MM.1S (cell line): ENCODE measurements around the gene RGN.
A peak's percentile ranks its signal among the peaks of the same experiment; 100 is the strongest.

Experiments used
- DNase-seq: peaks from one replicate; pipeline ENCODE4 v3.0.0-alpha.2; 2015
- H2AFZ ChIP-seq: fragments of 300-600 bp; sonication (generic); 2 replicates; pipeline ENCODE4 v1.6.0; 2016; ENCODE audit warnings: antibody characterized with exemption, low read length
- H3F3A ChIP-seq: fragments of 300-600 bp; sonication (generic); 2 replicates; pipeline ENCODE4 v1.6.1; 2016; ENCODE audit warnings: mild to moderate bottlenecking, antibody characterized with exemption, low read length, moderate library complexity, mixed read lengths; ENCODE audit not compliant: insufficient read depth
- H3K27ac ChIP-seq: fragments of 300-600 bp; sonication (generic); 2 replicates; pipeline ENCODE4 v1.5.1; 2016; ENCODE audit warnings: mild to moderate bottlenecking, low read length
- H3K27me3 ChIP-seq: fragments of 300-600 bp; sonication (generic); replicated peaks from 2 replicates; pipeline ENCODE4 v1.6.0; 2016; ENCODE audit warnings: low read length; ENCODE audit not compliant: insufficient read depth
- H3K36me3 ChIP-seq: fragments of 300-600 bp; sonication (generic); replicated peaks from 2 replicates; pipeline ENCODE4 v1.6.1; 2016; ENCODE audit warnings: mild to moderate bottlenecking, low read length, mixed read lengths; ENCODE audit not compliant: insufficient read depth
- H3K4me1 ChIP-seq: fragments of 300-600 bp; sonication (generic); 2 replicates; pipeline ENCODE4 v1.6.1; 2016; ENCODE audit warnings: low read length, mixed read lengths
- H3K4me2 ChIP-seq: fragments of 300-600 bp; sonication (generic); 2 replicates; pipeline ENCODE4 v1.6.0; 2016; ENCODE audit warnings: low read depth, low read length
- H3K4me3 ChIP-seq: fragments of 300-600 bp; sonication (generic); 2 replicates; pipeline ENCODE4 v1.5.1; 2016; ENCODE audit warnings: low read length, mixed read lengths
- H3K79me2 ChIP-seq: fragments of 300-600 bp; sonication (generic); 2 replicates; pipeline ENCODE4 v1.6.1; 2016; ENCODE audit warnings: mixed run types, low read length, mixed read lengths
- H3K9ac ChIP-seq: fragments of 300-600 bp; sonication (generic); 2 replicates; pipeline ENCODE4 v1.6.1; 2016; ENCODE audit warnings: low read length, mixed read lengths
- H3K9me2 ChIP-seq: fragments of 300-600 bp; sonication (generic); replicated peaks from 2 replicates; pipeline ENCODE4 v1.6.1; 2016; ENCODE audit warnings: mild to moderate bottlenecking, low read length, mixed read lengths; ENCODE audit not compliant: insufficient read depth
- H3K9me3 ChIP-seq: fragments of 300-600 bp; sonication (generic); replicated peaks from 2 replicates; pipeline ENCODE4 v1.6.1; 2016; ENCODE audit warnings: mild to moderate bottlenecking, low read length, mixed read lengths; ENCODE audit not compliant: insufficient read depth
- H4K20me1 ChIP-seq: fragments of 300-600 bp; sonication (generic); 2 replicates; pipeline ENCODE4 v1.6.1; 2016; ENCODE audit warnings: mild to moderate bottlenecking, low read length, moderate library complexity, mixed read lengths; ENCODE audit not compliant: insufficient read depth
- CTCF ChIP-seq: fragments of 300-600 bp; sonication (generic); IDR thresholded peaks from 2 replicates; pipeline ENCODE4 v1.5.1; 2016; ENCODE audit warnings: antibody characterized with exemption, low read length, mixed read lengths
- EZH2 ChIP-seq: fragments of 300-600 bp; sonication (generic); optimal IDR thresholded peaks from 2 replicates; pipeline ENCODE3; 2017; ENCODE audit warnings: low read depth, mild to moderate bottlenecking, antibody characterized with exemption, low read length, mixed read lengths
- EZH2phosphoT487 ChIP-seq: fragments of 300-600 bp; sonication (generic); IDR thresholded peaks from 2 replicates; pipeline ENCODE4 v1.6.1; 2018; ENCODE audit warnings: antibody characterized with exemption, low read length

RGN gene

GRCh38 chrX:47080915-47081236 is 2.6 kb downstream of the RGN start:
- Histone ChIP-seq H4K20me1 (no peaks in the 10 kb centered on the region), H3K4me1 (no peaks in the 10 kb centered on the region), H3K27me3 (no peaks in the 10 kb centered on the region), H3K79me2 (no peaks in the 10 kb centered on the region), H3K4me3 (no peak overlapping the region), H3K9ac (no peak overlapping the region), H3F3A (no peaks in the 10 kb centered on the region), H3K4me2 (no peak overlapping the region), H3K27ac (no peak overlapping the region), H3K36me3 (no peaks in the 10 kb centered on the region), H2AFZ (no peak overlapping the region), H3K9me2 (no peaks in the 10 kb centered on the region), H3K9me3 (no peaks in the 10 kb centered on the region)
- DNase-seq: no peak
- no peak for TF ChIP-seq EZH2
- TF ChIP-seq CTCF: no peak
- TF ChIP-seq EZH2phosphoT487: no peak

- no peak for TF ChIP-seq EZH2
- TF ChIP-seq CTCF: no peak
- TF ChIP-seq EZH2phosphoT487: no peak
- Histone ChIP-seq H3K27me3 (no peaks in the 10 kb centered on the region), H3K79me2 (no peaks in the 10 kb centered on the region), H3K4me3 (no peak overlapping the region; the same call in 1 of the 2 replicates), H3K9me3 (no peaks in the 10 kb centered on the region), H3K9me2 (no peaks in the 10 kb centered on the region), H3K27ac (peak overlapping the region; percentile 79; the same call in 1 of the 2 replicates), H3K4me2 (peak overlapping the region; percentile 63; the same call in 1 of the 2 replicates), H3K36me3 (no peaks in the 10 kb centered on the region), H3F3A (peaks cover 13% of the 10 kb centered on the region; the same call in 1 of the 2 replicates), H3K9ac (peak overlapping the region; percentile 30; the same call in 1 of the 2 replicates), H2AFZ (peak overlapping the region; percentile 65), H4K20me1 (no peaks in the 10 kb centered on the region), H3K4me1 (peaks cover 13% of the 10 kb centered on the region)
- DNase-seq: peak; percentile 79
Observed at GRCh38 chrX:47091149-47091775, 13.0 kb downstream of the RGN start.

- no peaks in the 10 kb centered on the region for H3K27me3 ChIP-seq
- no peak overlapping the region for H3K27ac ChIP-seq
- no peaks in the 10 kb centered on the region for H3K9me3 ChIP-seq
- peaks cover 13% of the 10 kb centered on the region for H3K4me1 ChIP-seq
- H2AFZ ChIP-seq: no peak overlapping the region
- H3K36me3 ChIP-seq: no peaks in the 10 kb centered on the region
- no peak overlapping the region for H3K9ac ChIP-seq
- peaks cover 13% of the 10 kb centered on the region; the same call in 1 of the 2 replicates for H3F3A ChIP-seq
- no peaks in the 10 kb centered on the region for H3K9me2 ChIP-seq
- no peak overlapping the region for H3K4me3 ChIP-seq
- H4K20me1 ChIP-seq: no peaks in the 10 kb centered on the region
- DNase-seq: peak; percentile 56
- H3K79me2 ChIP-seq: no peaks in the 10 kb centered on the region
- peak; percentile 45 for TF ChIP-seq CTCF
- no peak for TF ChIP-seq EZH2phosphoT487
- no peak overlapping the region for H3K4me2 ChIP-seq
Observed at GRCh38 chrX:47093248-47093647, 15.0 kb downstream of the RGN start.
